ENCODE results near the gene SCAMP4. TPM values are rescaled to one million over a fixed set of nuclear protein-coding genes. Genes with fewer than 3 reads are reported as not detected.
A peak's percentile ranks its signal among the peaks of the same experiment; 100 is the strongest.

SCAMP4 gene, protein sequence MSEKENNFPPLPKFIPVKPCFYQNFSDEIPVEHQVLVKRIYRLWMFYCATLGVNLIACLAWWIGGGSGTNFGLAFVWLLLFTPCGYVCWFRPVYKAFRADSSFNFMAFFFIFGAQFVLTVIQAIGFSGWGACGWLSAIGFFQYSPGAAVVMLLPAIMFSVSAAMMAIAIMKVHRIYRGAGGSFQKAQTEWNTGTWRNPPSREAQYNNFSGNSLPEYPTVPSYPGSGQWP
- polyA plus RNA-seq (2013, experiment 1 of 2), result 46.9 TPM
- 42.3 TPM for polyA plus RNA-seq (2013, experiment 2 of 2)

- H3K4me1 ChIP-seq (ENCODE audit: control insufficient read depth, insufficient read depth, low read length, poor library complexity, severe bottlenecking), result peaks cover 14% of the 10 kb centered on the region
- peak within 1 kb of the TSS; percentile 60 for H3K4me3 ChIP-seq (ENCODE audit: extremely low read depth, insufficient read depth, low read length, poor library complexity, severe bottlenecking)
- WGBS, 2 experiments (ENCODE audit: insufficient coverage in 2 of 2), result 1% methylated on average over 81 to 89 of the region's 92 CpGs
- peaks cover 20% of the 10 kb centered on the region for H3K36me3 ChIP-seq (ENCODE audit: control insufficient read depth, insufficient read depth, low read length)
- H3K27ac ChIP-seq (ENCODE audit: low read depth, low read length, severe bottlenecking), result peak within 1 kb of the TSS; percentile 89
- H3K9me3 ChIP-seq (ENCODE audit: control insufficient read depth, low read length), result no peaks in the 10 kb centered on the region
Observed at GRCh38 chr19:1905110-1905862, at the start of gene SCAMP4, which contains the start of gene ADAT3. SCAMP4 (plus strand) TSS chr19:1905399; CDS start chr19:1915020, 9,621 bp downstream. ADAT3 (plus strand) TSS chr19:1905399; CDS start chr19:1912048, 6,649 bp downstream.

DNA sequence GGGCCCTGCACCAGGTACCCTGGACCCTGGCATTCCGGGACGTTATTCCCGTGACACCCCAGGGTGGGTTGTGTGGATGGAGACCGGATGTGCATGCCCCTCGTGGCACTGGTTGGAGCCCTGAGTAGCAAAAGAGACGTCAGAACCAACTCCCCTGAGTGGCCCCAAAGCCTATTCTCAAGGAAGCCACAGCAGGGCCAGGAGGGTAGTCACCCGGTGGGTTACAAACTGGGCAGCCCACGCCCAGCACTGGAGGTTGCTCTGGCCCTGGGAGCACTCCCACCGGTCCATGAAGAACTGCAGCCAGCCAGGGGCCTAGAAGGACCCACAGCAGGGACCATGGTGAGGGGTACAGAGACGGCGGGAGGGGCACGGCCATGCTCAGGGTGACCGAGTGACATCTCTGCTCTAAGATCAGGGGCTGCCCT lies 49.4 kb upstream of the SCAMP4 start:
- peaks cover 23% of the 10 kb centered on the region for H3K36me3 ChIP-seq (ENCODE audit: control insufficient read depth, insufficient read depth, low read length)
- no peaks in the 10 kb centered on the region for H3K9me3 ChIP-seq (ENCODE audit: control insufficient read depth, low read length)
- H3K4me3 ChIP-seq (ENCODE audit: extremely low read depth, insufficient read depth, low read length, poor library complexity, severe bottlenecking), result peak overlapping the region; percentile 8
- WGBS, 2 experiments (ENCODE audit: insufficient coverage in 2 of 2), result 69 to 70% methylated on average over 12 to 13 of the region's 13 CpGs
- peak overlapping the region; percentile 71 for H3K27ac ChIP-seq (ENCODE audit: low read depth, low read length, severe bottlenecking)
- peaks cover 68% of the 10 kb centered on the region for H3K4me1 ChIP-seq (ENCODE audit: control insufficient read depth, insufficient read depth, low read length, poor library complexity, severe bottlenecking)

- H3K4me3 ChIP-seq (ENCODE audit: extremely low read depth, insufficient read depth, low read length, poor library complexity, severe bottlenecking), result no peak overlapping the region
- no peaks in the 10 kb centered on the region for H3K9me3 ChIP-seq (ENCODE audit: control insufficient read depth, low read length)
- 69 to 92% methylated on average over 2 to 5 of the region's 6 CpGs for WGBS, 2 experiments (ENCODE audit: insufficient coverage in 2 of 2)
- H3K27ac ChIP-seq (ENCODE audit: low read depth, low read length, severe bottlenecking), result peak overlapping the region; percentile 71
- peaks cover 72% of the 10 kb centered on the region for H3K4me1 ChIP-seq (ENCODE audit: control insufficient read depth, insufficient read depth, low read length, poor library complexity, severe bottlenecking)
- H3K36me3 ChIP-seq (ENCODE audit: control insufficient read depth, insufficient read depth, low read length), result peaks cover 22% of the 10 kb centered on the region
Observed at GRCh38 chr19:1856345-1856697, 48.9 kb upstream of the SCAMP4 start.

- Histone ChIP-seq H3K4me1 (ENCODE audit: control insufficient read depth, insufficient read depth, low read length, poor library complexity, severe bottlenecking) (peaks cover 75% of the 10 kb centered on the region), H3K27ac (ENCODE audit: low read depth, low read length, severe bottlenecking) (peak overlapping the region; percentile 10), H3K9me3 (ENCODE audit: control insufficient read depth, low read length) (no peaks in the 10 kb centered on the region), H3K4me3 (ENCODE audit: extremely low read depth, insufficient read depth, low read length, poor library complexity, severe bottlenecking) (peak overlapping the region; percentile 11), H3K36me3 (ENCODE audit: control insufficient read depth, insufficient read depth, low read length) (peaks cover 16% of the 10 kb centered on the region)
- WGBS, 2 experiments (ENCODE audit: insufficient coverage in 2 of 2), result 39 to 43% methylated on average over 48 of the region's 73 CpGs
Observed at GRCh38 chr19:1856698-1857603, 48.2 kb upstream of the SCAMP4 start.

DNA sequence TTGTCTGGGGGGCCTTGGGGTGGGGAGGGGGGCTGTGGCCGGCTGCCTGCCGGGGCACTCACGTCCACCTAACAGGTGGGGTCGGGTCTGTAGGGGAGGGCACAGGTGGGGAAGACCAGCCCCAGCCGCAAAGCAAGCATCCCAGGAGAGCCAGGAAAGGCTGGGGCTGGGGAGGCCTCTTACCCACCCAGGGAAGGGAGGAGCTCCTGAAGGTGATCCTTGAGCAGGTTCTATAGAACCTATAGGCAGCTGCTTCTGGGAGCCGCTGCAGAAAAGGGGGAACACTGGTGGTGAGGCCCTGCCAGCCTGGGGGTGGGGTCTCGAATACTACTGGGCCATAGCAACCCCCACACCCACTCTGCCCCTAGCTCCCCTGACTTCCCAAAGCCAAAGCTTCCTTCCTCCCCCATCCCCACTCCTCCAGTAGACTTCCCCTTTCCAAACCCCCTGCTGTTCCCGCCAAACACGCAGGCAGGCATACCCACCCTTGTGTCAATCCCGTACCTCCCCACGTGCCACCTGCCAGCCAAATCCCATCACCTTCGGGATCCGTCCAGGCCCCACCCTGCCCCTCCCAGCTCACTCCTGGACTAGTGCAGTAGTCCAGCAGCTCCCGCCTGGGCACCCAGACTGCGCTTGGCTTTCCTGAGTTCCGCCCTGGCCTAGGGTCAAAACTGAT lies 47.4 kb upstream of the SCAMP4 start:
- peaks cover 75% of the 10 kb centered on the region for H3K4me1 ChIP-seq (ENCODE audit: control insufficient read depth, insufficient read depth, low read length, poor library complexity, severe bottlenecking)

DNA sequence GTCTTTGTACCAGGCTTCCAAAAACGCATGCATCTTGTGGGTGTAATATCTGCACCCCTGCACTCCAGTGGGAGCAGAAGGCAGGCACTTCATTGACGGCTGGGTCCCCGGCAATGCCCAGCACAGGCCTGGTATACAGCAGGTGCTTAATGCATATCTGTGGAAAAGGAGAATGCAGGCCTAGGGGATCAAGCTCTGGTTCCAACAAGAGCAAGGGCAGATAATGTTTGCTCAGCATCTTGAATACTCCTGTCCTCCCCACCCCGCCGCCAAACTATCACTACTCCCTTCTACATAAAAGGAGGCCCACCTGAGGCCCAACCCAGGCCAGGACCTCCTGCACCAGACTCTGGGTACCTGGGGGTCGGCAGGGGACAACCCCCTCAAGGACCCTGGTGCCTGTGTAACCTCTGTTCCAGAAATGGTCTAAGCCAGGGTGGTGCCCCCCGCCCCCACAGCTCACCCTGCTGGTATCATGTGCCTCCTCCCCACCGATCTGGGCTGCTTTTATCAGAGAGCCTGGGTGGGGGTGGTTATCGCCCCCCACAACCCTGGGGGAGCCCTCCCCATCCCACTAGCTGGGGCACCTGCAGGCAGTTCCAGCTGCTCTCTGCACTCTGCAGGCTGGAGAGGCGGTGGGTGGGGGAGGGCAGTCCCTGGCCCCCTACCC lies 46.7 kb upstream of the SCAMP4 start:
- Histone ChIP-seq H3K9me3 (ENCODE audit: control insufficient read depth, low read length) (no peaks in the 10 kb centered on the region), H3K4me1 (ENCODE audit: control insufficient read depth, insufficient read depth, low read length, poor library complexity, severe bottlenecking) (peaks cover 73% of the 10 kb centered on the region), H3K4me3 (ENCODE audit: extremely low read depth, insufficient read depth, low read length, poor library complexity, severe bottlenecking) (no peak overlapping the region), H3K36me3 (ENCODE audit: control insufficient read depth, insufficient read depth, low read length) (peaks cover 9% of the 10 kb centered on the region), H3K27ac (ENCODE audit: low read depth, low read length, severe bottlenecking) (no peak overlapping the region)
- WGBS, 2 experiments (ENCODE audit: insufficient coverage in 2 of 2), result 89 to 92% methylated on average over 6 to 7 of the region's 10 CpGs

More for the DNA sequence above, 47.4 kb upstream of the SCAMP4 start:
- Histone ChIP-seq H3K27ac (ENCODE audit: low read depth, low read length, severe bottlenecking) (peak overlapping the region; percentile 10), H3K36me3 (ENCODE audit: control insufficient read depth, insufficient read depth, low read length) (peaks cover 14% of the 10 kb centered on the region), H3K4me3 (ENCODE audit: extremely low read depth, insufficient read depth, low read length, poor library complexity, severe bottlenecking) (no peak overlapping the region), H3K9me3 (ENCODE audit: control insufficient read depth, low read length) (no peaks in the 10 kb centered on the region)
- WGBS, 2 experiments (ENCODE audit: insufficient coverage in 2 of 2), result 60 to 61% methylated on average over 9 to 14 of the region's 16 CpGs

GRCh38 chr19:1859331-1859781 lies 45.8 kb upstream of the SCAMP4 start:
- peak overlapping the region; percentile 84 for H3K4me3 ChIP-seq (ENCODE audit: extremely low read depth, insufficient read depth, low read length, poor library complexity, severe bottlenecking)
- no peak overlapping the region for H3K27ac ChIP-seq (ENCODE audit: low read depth, low read length, severe bottlenecking)
- 33 to 43% methylated on average over 9 to 11 of the region's 18 CpGs for WGBS, 2 experiments (ENCODE audit: insufficient coverage in 2 of 2)
- no peaks in the 10 kb centered on the region for H3K9me3 ChIP-seq (ENCODE audit: control insufficient read depth, low read length)
- H3K4me1 ChIP-seq (ENCODE audit: control insufficient read depth, insufficient read depth, low read length, poor library complexity, severe bottlenecking), result peaks cover 69% of the 10 kb centered on the region
- peaks cover 2% of the 10 kb centered on the region for H3K36me3 ChIP-seq (ENCODE audit: control insufficient read depth, insufficient read depth, low read length)

DNA sequence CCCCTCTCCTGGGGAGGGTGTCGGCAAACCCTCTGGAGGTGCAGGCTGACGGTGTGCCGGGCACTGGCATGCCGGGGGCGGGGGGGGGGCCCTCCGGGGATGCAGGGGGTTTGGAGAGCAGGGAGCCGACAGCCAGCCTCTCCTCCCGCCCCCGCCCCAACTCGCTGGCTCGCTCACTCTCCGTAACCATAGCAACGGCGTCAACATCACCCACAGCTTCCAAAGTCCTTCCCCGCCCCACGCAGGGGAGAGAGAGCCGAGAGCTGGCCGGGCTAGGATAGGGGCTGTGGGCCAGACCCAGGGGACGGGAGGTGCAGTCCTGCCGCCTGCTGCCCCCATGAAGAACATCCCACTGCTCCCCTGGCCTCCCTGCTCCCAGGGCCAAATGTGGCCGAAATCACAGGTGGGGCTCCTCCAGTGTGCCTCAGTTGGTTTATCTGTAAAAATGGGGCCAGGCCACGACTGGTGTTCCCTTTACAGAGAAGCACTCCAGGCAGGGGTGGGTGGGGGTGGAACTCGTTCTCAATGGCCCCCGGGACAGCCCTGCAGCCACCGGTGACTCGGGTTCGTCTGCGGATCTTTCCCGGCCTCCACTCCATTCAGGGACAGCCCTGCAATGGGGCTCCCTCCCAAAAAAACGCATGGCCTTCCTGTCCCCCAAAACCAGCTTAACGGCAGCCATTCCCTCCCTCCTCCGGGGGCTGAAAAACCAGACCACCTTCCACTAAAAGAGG lies 45.0 kb upstream of the SCAMP4 start:
- no peaks in the 10 kb centered on the region for H3K36me3 ChIP-seq (ENCODE audit: control insufficient read depth, insufficient read depth, low read length)
- 18 to 26% methylated on average over 14 to 18 of the region's 32 CpGs for WGBS, 2 experiments (ENCODE audit: insufficient coverage in 2 of 2)
- peaks cover 60% of the 10 kb centered on the region for H3K4me1 ChIP-seq (ENCODE audit: control insufficient read depth, insufficient read depth, low read length, poor library complexity, severe bottlenecking)
- peak overlapping the region; percentile 49 for H3K27ac ChIP-seq (ENCODE audit: low read depth, low read length, severe bottlenecking)
- no peaks in the 10 kb centered on the region for H3K9me3 ChIP-seq (ENCODE audit: control insufficient read depth, low read length)
- peak overlapping the region; percentile 84 for H3K4me3 ChIP-seq (ENCODE audit: extremely low read depth, insufficient read depth, low read length, poor library complexity, severe bottlenecking)

DNA sequence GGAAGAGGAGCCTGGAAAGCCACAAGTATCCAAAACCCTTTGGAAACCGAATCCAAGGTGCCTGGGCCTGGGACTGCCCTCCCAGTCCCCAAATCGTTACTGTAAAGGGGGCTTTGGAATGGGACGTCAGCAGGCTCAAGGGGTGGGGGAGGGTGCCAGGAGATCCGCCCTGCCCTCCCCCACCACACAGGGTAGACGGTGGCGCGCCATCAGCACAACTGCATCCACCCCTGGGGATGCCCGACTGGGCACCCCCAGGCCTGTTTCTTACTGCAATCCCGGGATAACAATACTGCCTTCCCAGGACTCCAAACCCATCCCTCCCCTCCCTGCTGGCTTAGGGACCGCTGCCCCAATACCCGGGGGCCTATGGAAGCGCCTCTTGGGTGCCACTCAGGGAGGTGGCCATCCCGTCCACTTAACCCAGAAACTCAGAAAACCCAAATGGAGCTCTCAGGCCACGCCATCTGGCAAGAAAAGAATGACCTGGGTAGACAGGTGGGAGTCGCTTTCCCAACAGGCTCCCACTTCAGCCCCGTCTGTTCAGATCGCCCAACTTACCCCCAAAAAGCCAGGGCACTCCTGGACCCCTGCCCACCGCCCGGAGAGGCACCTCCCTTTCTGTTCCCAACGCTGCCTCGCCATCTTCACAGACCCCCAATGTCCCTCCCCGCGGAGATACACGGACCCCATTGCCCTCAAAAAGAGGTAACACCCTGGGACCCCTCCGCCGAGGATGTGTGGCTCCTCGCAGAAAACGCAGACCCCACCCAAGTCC lies 44.2 kb upstream of the SCAMP4 start:
- no peaks in the 10 kb centered on the region for H3K9me3 ChIP-seq (ENCODE audit: control insufficient read depth, low read length)
- H3K36me3 ChIP-seq (ENCODE audit: control insufficient read depth, insufficient read depth, low read length), result no peaks in the 10 kb centered on the region
- peak overlapping the region; percentile 84 for H3K4me3 ChIP-seq (ENCODE audit: extremely low read depth, insufficient read depth, low read length, poor library complexity, severe bottlenecking)
- WGBS, 2 experiments (ENCODE audit: insufficient coverage in 2 of 2), result 8 to 26% methylated on average over 16 to 17 of the region's 28 CpGs
- H3K4me1 ChIP-seq (ENCODE audit: control insufficient read depth, insufficient read depth, low read length, poor library complexity, severe bottlenecking), result peaks cover 52% of the 10 kb centered on the region
- peak overlapping the region; percentile 49 for H3K27ac ChIP-seq (ENCODE audit: low read depth, low read length, severe bottlenecking)
